Stimulated activated CD4-positive, alpha-beta T cell treated with anti-CD3 and anti-CD28 coated beads, Interleukin-15, amount 100 ng/mL, for 48 hours (primary cell): ENCODE results near the gene ADCY3.
"Not testable (repeated sequence)": the region's sequence is repeated elsewhere in the genome, so short reads cannot be mapped to it uniquely, and the experiment has no call there.

Experiments
- DNase-seq, 2 donors: peaks; one replicate each; pipeline ENCODE4 v3.0.0-alpha.2; 2020; ENCODE audit warnings: low read depth in 2 of 2

Gene ADCY3

DNA sequence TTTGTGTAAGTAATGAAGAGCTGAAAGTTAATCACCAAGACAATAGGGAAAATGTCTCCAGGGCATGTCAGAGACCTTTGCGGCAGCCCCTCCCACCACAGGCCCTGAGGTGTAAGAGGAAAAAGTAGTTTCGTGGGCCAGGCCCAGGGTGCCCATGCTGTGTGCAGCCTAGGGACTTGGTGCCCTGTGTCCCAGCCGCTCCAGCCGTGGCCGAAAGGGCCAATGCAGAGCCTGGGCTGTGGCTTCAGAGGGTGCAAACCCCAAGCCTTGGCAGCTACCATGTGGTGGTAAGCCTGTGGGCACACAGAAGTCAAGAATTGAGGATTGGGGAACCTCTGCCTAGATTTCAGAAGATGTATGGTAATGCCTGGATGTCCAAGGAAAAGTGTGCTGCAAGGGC, 74.3 kb downstream of the ADCY3 start:
- no peak for DNase-seq

- DNase-seq, result no peak
Measured at GRCh38 chr2:24844023-24844685, 75.9 kb downstream of the ADCY3 start.

GRCh38 chr2:24843330-24843860, 76.6 kb downstream of the ADCY3 start:
- DNase-seq, result no peak

DNA sequence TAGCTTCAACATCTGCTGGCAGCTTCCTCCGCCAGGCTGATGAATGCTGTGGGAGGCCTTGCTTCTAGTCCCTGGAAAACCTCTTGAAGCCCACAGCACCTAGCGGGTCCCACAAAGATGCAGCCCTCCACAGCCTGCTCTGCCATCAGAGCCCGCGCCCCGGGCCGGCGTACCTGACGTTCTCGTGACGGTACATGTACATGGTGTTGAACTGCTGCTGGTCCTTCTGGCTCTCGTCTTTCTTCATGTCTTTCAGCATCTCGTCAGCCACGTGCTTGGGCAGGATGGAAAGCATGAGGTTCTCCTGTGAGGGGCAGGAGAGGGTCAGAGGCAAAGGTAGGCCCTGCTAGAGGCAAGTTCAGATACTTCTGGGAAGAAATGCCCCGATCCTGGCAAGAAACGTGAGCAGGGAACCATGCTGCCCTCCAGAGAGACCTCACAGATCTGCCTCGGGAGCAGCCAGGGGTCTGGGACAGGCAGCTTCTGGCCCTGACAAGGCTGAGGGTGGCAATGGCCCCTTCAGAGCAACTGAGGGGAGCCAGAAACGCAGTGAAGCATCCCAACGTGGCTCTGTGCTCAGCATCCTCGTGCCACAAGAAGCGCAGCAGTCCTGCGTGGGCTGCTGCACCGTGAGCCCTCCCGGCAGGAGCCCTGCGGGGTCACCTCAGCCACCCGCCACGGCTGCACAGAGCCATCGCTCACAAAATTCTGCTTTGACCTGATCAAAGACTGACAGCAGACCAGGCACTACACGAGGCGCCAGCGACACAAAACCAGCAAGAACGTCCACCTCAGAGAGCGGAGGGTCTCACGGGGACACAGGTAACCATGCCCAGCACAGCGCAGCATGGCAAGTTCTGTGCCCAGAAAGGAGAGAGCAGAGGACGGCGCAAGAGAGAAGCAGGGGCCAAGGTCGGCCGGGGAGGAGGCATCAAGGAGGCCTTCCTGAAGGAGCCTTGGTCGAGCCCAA, 77.7 kb downstream of the ADCY3 start:
- DNase-seq, result no peak

GRCh38 chr2:24840962-24841945, 78.8 kb downstream of the ADCY3 start:
- no peak for DNase-seq

DNA sequence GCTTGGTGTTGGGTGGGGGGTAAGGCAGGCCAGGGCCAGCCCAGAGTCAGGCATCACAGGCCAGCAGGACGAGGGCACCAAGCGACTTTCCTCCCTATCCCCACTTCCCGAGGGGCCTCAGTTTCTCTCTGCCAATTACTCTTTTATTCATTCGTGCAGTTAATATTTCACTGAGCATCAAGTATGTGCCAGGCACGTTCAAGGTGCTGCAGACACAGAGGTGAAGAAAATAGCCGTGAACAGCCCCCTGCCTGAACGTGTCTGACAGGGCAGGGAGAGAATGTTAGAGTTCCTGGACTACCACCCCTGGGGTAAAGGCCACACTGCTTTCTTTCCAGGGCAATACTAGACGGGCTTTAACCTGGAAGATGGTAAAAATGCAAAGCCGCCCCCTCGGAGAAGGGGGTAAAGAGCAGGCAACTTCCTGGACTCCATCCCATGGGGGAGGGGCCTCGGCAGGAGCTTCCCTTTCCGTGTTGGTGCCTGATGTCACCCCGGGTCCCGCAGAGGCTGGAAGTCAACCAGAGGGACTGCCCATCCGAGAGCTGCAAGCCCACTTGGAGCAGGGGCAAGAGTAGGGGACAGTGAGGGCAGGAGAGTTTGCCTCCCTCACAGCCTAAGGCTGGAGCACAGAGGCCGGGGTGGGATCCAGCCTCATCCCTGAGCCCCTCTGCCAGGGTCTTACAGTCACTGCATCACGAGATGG, 79.7 kb downstream of the ADCY3 start:
- DNase-seq, result no peak

DNA sequence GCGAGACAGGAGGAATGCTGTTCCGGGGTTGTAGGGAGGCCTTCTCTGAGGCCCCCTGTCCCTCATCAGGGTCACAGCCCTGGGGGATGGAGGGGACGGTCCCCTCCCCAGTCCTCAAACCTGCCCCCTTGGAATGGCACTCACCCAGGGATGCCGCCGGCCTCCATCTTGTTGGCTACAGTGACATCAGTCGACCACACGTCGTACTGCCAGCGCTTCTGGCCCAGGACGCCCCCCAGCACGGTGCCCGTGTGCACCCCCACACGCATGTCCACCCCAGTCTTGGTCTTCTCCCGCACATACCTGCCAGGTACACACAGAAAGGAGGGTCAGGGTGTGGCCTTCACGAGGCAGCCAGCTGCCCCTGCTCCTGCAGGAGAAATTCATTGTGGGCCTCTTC, 80.3 kb downstream of the ADCY3 start:
- no peak for DNase-seq

GRCh38 chr2:24838541-24838940, 81.5 kb downstream of the ADCY3 start:
- no peak for DNase-seq

DNA sequence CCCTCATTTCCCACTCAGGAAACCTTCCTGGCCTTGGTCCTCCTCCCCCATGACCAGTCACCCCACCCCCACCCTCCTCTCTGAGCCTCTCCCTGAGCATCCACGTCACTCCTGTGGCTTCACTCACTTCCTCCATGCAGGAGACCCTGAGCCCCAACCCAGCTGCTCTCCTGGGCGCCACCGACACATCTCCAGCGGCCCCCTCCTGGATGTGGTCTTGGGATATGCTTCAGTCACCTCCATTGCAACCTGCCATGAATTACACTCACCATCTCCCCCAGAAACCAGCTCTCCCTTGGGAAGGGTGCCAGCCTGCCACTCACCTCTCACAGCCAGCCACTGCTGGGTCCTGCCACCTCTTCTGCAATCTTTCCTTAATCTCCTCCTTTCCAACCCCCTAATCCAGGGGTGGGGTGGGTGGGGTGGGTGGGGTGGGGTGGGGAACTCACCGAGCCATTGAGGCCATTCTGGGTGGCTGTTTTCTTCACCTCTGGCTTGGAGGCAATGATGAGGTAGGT, 82.0 kb downstream of the ADCY3 start:
- DNase-seq, result no peak

DNA sequence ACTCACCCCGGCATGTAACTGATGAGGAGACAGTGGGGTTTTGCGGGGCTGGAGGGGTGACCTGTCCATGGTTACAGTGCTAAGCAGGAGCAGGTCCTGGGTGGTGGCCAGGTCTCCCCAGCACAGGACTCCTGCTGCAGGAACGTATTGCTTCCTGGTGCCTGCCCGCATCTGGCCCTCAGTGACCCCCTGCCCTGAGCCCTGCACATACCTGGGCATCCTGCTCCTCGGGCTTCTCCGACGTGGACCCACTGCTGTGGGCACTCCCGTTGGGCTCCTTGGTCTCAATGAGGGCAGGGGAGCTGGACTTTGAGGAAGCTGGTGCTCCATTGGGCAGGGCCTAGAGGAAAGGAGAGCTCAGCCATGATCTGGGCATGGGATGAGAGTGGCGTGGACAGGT, 83.3 kb downstream of the ADCY3 start:
- no peak for DNase-seq

GRCh38 chr2:24836206-24836605, 83.8 kb downstream of the ADCY3 start:
- DNase-seq, result no peak

GRCh38 chr2:24835411-24835810, 84.6 kb downstream of the ADCY3 start:
- not testable (repeated sequence) for DNase-seq

DNA sequence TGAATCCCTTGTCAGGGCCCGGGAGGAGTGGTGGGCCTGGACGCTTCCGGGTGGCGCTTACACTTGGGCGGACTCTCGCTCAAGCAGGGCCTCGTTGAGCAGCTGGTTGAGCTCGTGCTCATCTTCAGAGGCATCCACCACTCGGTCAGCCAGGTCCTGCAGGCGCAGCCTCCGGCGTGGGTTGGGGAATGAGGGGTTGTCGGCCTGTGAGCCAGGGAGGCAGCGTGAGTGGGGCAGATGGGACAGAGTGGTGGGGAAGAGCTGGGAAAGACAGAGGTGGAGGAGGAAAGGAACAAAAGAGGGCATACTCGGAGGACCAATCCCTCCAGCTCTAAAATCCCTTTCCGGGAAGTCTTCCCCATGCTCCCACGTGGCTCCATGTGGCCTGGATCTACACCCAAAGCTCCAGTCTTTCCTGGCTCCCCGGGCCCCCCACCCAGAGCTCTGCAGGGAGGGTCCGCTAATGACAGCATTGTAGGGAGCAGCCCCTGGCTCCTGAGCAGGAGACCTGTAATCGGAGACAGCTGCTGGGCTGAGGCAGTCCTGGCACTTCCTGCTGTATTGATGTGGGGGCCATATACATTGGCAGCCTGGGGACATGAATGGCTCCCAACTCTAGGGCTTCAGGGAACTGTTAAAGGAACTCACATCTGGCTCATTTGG, 85.2 kb downstream of the ADCY3 start:
- DNase-seq, result no peak

DNA sequence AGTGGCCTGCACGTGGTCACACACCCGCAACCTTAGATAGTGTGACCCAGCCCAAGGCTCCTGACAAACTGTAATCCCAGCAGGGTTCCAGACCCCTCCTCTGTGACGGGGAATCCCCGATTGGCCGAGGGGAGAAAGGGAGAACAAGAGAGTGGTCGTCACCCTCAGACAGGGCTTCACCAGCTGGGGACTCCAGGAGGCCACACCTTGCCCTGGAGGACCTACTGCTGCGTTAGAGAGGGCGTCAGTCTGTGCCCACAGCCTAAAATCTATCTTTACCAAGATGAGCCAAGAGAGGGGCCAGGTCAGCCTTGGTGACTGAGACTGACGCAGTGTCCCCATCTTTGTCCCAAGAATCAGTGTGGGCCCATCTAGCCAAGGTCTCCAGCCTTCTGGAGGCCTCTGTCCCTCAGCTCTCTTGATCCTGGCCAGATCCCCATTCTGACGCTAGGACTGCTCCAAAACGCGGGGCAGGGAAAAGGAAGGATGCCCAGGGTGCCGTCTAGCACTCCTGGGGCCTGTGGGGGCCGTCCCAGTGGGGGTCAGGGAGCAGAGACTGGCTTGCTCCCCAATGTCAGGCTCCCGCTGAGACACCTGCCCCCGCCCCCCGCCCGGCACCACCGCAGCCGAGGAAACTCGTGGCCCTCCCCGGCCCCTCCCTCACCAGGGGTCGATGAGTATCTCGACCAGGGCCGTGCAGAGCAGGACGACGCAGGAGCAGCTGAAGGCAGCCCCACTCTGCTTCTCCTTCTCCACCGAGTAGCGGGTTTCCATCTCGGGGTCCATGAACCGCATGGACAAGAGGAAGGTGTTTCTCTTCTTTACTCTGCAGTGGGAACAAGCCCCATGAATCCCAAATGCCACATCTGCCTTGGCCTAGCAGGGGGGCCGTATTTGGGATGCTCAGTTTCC, 86.0 kb downstream of the ADCY3 start:
- DNase-seq, result no peak

- no peak for DNase-seq
Measured at GRCh38 chr2:24832931-24833701, 86.9 kb downstream of the ADCY3 start.

DNA sequence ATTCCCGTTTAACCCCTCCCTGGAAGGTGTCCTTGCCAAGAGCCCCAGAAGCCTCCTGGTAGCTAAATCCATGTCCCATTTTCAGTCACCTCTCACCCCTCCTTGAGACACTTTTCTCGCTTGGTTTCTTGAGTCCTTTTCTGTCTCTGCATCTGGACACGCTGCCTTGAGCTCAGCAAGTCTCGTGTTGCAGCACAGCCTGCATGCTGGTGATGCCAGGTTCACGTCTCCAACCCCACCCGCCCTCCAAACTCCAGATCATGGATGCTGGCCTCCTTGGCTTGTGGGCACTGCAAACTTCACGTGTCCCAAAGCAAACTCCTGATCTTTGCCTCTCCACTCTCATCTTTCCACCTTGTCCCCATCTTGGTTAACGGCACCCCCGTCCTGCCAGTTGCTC, 87.5 kb downstream of the ADCY3 start:
- no peak for DNase-seq

DNA sequence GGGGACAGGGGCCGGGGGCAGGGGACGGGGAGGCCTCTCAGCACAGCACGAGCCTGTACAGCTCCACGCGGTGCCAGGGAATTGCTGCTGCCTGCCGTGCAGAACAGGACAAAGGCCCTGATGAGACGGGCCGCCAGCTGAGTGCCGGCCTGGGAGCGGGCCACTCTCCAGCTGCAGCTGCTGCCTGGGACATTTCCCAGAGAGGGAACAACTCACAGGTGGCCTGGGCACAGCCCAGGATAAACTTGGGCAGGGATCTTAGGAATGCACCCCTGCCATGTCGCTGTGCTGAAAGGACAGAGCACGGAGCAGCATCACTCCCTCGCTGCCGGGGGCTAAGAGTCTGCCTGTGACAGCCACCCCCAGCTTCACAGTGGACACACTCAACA, 88.0 kb downstream of the ADCY3 start:
- DNase-seq, result no peak
